Endometrium (tissue), 2 donors: ENCODE results near the gene FARS2.

Source experiments
- FAIRE-seq: peaks from 2 replicates; lab custom pipeline; 2012; peaks lifted over from hg19 to GRCh38; lab: Jason Lieb, UNC
- donor health status: control.
- donor health status: control.

FARS2 gene

GRCh38 chr6:5730585-5731263 lies 469.4 kb downstream of the FARS2 start:
- no peak for FAIRE-seq

GRCh38 chr6:5731435-5731834 lies 470.1 kb downstream of the FARS2 start:
- no peak for FAIRE-seq

- no peak for FAIRE-seq
These were observed 471.2 kb downstream of the FARS2 start for GRCh38 chr6:5732496-5732895.

GRCh38 chr6:5736016-5736738 lies 474.9 kb downstream of the FARS2 start:
- FAIRE-seq: no peak

GRCh38 chr6:5737460-5737859 lies 476.1 kb downstream of the FARS2 start:
- FAIRE-seq: no peak

GRCh38 chr6:5738211-5738610 lies 476.9 kb downstream of the FARS2 start:
- FAIRE-seq: no peak

- no peak for FAIRE-seq
These were observed 483.2 kb downstream of the FARS2 start for GRCh38 chr6:5744497-5744896.

GRCh38 chr6:5745081-5745480 lies 483.8 kb downstream of the FARS2 start:
- no peak for FAIRE-seq

- FAIRE-seq: no peak
These were observed 484.9 kb downstream of the FARS2 start for GRCh38 chr6:5746053-5746758.

GRCh38 chr6:5746759-5747130 lies 485.4 kb downstream of the FARS2 start:
- FAIRE-seq: no peak

- FAIRE-seq: no peak
These were observed 486.1 kb downstream of the FARS2 start for GRCh38 chr6:5747379-5747778.

GRCh38 chr6:5749016-5749650 lies 487.8 kb downstream of the FARS2 start:
- FAIRE-seq: no peak

- FAIRE-seq: no peak
These were observed 488.4 kb downstream of the FARS2 start for GRCh38 chr6:5749651-5750215.

GRCh38 chr6:5751525-5752390 lies 490.4 kb downstream of the FARS2 start:
- FAIRE-seq: no peak

- no peak for FAIRE-seq
These were observed 491.0 kb downstream of the FARS2 start for GRCh38 chr6:5752391-5752680.

GRCh38 chr6:5753209-5753608 lies 491.9 kb downstream of the FARS2 start:
- no peak for FAIRE-seq

- FAIRE-seq: no peak
These were observed 493.6 kb downstream of the FARS2 start for GRCh38 chr6:5754904-5755303.

- no peak for FAIRE-seq
These were observed 498.3 kb downstream of the FARS2 start for GRCh38 chr6:5759571-5759970.

GRCh38 chr6:5761370-5761769 lies 500.1 kb downstream of the FARS2 start:
- no peak for FAIRE-seq

GRCh38 chr6:5762561-5762968 lies 501.3 kb downstream of the FARS2 start:
- no peak for FAIRE-seq

GRCh38 chr6:5763407-5763806 lies 502.1 kb downstream of the FARS2 start:
- no peak for FAIRE-seq

GRCh38 chr6:5763871-5764270 lies 502.6 kb downstream of the FARS2 start:
- FAIRE-seq: no peak
